Stimulated activated CD4-positive, alpha-beta T cell treated with anti-CD3 and anti-CD28 coated beads, TNF-alpha, amount 100 ng/mL, for 48 hours (primary cell): ENCODE measurements around the gene ENTPD2.
"Not testable (repeated sequence)": the region's sequence is repeated elsewhere in the genome, so short reads cannot be mapped to it uniquely, and the experiment has no call there.

ENCODE experiments used
- DNase-seq, 3 donors: peaks; one replicate each; pipeline ENCODE4 v3.0.0-alpha.2; 2020; ENCODE audit warnings: low read depth in 3 of 3

The ENTPD2 gene

GRCh38 chr9:137045294-137046087 lies 8.4 kb downstream of the ENTPD2 start:
- no peak for DNase-seq

GRCh38 chr9:137044502-137045177 lies 9.2 kb downstream of the ENTPD2 start:
- no peak for DNase-seq

- no peak for DNase-seq
Observed at GRCh38 chr9:137044037-137044436, 9.8 kb downstream of the ENTPD2 start.

- no peak for DNase-seq
Observed at GRCh38 chr9:137042751-137043727, 10.8 kb downstream of the ENTPD2 start.

GRCh38 chr9:137041124-137041523 lies 12.7 kb downstream of the ENTPD2 start:
- no peak for DNase-seq

- DNase-seq: no peak
Observed at GRCh38 chr9:137040568-137040967, 13.3 kb downstream of the ENTPD2 start.

GRCh38 chr9:137039611-137040366 lies 14.1 kb downstream of the ENTPD2 start:
- DNase-seq: no peak

GRCh38 chr9:137038916-137039315 lies 14.9 kb downstream of the ENTPD2 start:
- DNase-seq: no peak

GRCh38 chr9:137037483-137037882 lies 16.4 kb downstream of the ENTPD2 start:
- DNase-seq: no peak

GRCh38 chr9:137037035-137037434 lies 16.8 kb downstream of the ENTPD2 start:
- DNase-seq: no peak

- DNase-seq: no peak
Observed at GRCh38 chr9:137035937-137036336, 17.9 kb downstream of the ENTPD2 start.

GRCh38 chr9:137035507-137035834 lies 18.4 kb downstream of the ENTPD2 start:
- no peak for DNase-seq

- DNase-seq: peak; percentile 72 to 86 (median 77)
Observed at GRCh38 chr9:137034709-137035506, 19.0 kb downstream of the ENTPD2 start.

GRCh38 chr9:137034039-137034708 lies 19.7 kb downstream of the ENTPD2 start:
- DNase-seq: no peak

- DNase-seq: not testable (repeated sequence)
Observed at GRCh38 chr9:137033481-137033880, 20.4 kb downstream of the ENTPD2 start.

- DNase-seq: no peak
Observed at GRCh38 chr9:137032858-137033257, 21.0 kb downstream of the ENTPD2 start.

GRCh38 chr9:137031904-137032640 lies 21.8 kb downstream of the ENTPD2 start, which contains the start of gene FUT7:
FUT7 (minus strand) TSS chr9:137032088; CDS start chr9:137031991, 97 bp downstream.
- no peak for DNase-seq

GRCh38 chr9:137030538-137031527 lies 23.0 kb downstream of the ENTPD2 start:
- no peak for DNase-seq
